Measurements from ENCODE around the gene RFC5.

RFC5 gene, protein sequence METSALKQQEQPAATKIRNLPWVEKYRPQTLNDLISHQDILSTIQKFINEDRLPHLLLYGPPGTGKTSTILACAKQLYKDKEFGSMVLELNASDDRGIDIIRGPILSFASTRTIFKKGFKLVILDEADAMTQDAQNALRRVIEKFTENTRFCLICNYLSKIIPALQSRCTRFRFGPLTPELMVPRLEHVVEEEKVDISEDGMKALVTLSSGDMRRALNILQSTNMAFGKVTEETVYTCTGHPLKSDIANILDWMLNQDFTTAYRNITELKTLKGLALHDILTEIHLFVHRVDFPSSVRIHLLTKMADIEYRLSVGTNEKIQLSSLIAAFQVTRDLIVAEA

DNA sequence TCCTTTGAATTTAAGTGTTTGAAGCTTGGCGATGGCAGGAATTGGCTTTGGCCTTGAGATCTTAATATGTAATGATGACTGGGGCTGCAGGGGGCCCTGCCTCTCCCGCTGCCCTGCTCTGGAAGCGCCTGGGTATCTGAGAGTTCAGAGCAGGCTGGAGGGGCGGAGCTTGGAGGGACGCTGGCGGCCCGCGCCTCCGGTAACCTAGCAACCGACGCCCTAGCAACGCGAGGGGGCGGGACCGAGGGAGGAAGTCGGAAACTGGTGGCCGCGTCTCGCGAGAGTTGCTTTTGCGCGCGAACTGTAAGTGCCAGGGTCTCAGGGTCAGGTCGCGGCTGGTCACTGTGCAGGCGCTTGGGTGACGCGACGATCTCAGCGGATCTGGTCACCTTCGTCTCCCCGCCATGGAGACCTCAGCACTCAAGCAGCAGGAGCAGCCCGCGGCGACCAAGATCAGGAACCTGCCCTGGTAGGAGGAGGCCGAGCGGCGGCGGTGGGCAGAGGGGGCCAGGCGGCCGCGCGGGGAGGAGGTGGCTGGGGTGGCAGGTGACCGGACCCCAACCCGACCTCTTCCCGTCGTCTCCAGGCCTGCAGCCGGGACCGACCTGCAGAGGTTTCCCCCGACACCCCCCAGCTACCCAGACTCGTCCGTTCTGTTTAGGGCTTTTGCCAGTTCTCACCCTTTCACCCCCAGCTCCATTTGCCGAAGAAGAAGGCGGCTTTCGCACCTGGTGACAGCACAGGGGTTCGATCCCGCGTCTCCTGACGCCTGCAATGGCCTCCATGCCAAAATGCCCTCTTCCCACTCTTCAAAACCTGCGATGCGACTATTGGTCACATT, at the start of gene RFC5:
Gene RFC5 (plus strand): TSS at position 280 of the 841 bp plus-strand sequence. CDS start 125 bp downstream, at position 405.
- Histone ChIP-seq H3K36me3 (peaks cover 25 to 38% (median 36%) of the 10 kb centered on the region in 11 experiments), H3K4me3 (peak within 1 kb of the TSS; percentile 78 to 96 (median 91)), H3K9me3 (replicated peaks in 1 of 11) (peaks cover 0 to 9% (median 4%) of the 10 kb centered on the region in 11 experiments; a peak in 7 of 22 replicates), H3K27ac (peak within 1 kb of the TSS; percentile 34 to 91 (median 83); a peak in 21 of 22 replicates), H4K20me1 (peaks cover 0 to 7% (median 0%) of the 10 kb centered on the region in 11 experiments; a peak in 1 of 22 replicates), H3K27me3 (no peaks in the 10 kb centered on the region), H3K4me1 (peaks cover 19 to 34% (median 26%) of the 10 kb centered on the region in 10 experiments), H3K9ac (peak within 1 kb of the TSS; percentile 84 to 94 (median 91)), H3K4me2 (peak within 1 kb of the TSS; percentile 86 to 99 (median 92))
- no peak for TF ChIP-seq Cebpa-rat (IDR thresholded peaks at IDR 0.05)

DNA sequence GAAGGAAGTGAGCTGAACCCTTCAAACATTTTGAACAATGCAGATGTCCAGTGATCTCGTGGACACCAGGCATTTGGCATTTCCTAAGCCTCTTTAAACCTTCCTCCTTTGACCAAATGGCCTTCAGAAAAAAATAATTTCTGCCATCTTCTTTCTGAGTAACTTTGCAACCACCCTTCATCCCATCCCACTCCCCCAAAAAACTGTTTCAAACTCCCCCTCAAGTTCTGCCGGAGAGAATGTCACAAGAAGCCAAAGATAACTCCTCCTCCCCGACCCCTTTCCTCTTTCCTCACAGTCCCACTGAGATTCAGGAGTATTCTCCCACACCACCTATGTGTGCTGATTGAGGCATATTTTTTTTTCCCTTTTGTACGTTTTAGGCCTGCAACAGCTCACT, 49.5 kb upstream of the RFC5 start:
- no peak overlapping the region for H3K9ac ChIP-seq
- peaks cover 0 to 5% (median 0%) of the 10 kb centered on the region in 11 experiments; a peak in 2 of 22 replicates for H4K20me1 ChIP-seq
- H3K27ac ChIP-seq: no peak overlapping the region
- H3K4me2 ChIP-seq: no peak overlapping the region
- no peak for TF ChIP-seq Cebpa-rat (IDR thresholded peaks at IDR 0.05)
- peaks cover 0 to 11% (median 0%) of the 10 kb centered on the region in 10 experiments; a peak in 4 of 20 replicates for H3K4me1 ChIP-seq
- peaks cover 53 to 69% (median 62%) of the 10 kb centered on the region in 11 experiments for H3K27me3 ChIP-seq
- H3K36me3 ChIP-seq: no peaks in the 10 kb centered on the region
- no peak overlapping the region for H3K4me3 ChIP-seq
- peaks cover 18 to 30% (median 24%) of the 10 kb centered on the region in 11 experiments for H3K9me3 ChIP-seq (replicated peaks in 1 of 11)

DNA sequence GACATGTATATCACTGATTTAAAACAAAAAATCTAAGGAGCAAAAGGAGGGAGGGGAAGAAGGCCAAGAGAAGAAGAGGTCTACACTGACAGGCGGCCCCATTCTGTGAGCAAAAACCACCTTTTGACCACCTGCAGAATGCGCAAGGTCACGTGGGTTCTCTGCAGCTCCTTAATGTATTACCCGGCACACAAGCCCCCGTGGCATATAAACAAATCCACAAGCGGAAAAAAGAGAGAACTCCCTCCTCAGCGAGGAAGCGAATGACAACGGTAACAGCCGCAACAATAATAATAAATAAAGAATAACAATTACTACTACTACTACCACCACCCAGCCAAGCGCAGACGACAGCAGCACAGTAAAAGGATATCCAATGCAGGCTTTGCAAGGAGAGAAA, 49.0 kb upstream of the RFC5 start:
- Histone ChIP-seq H4K20me1 (peaks cover 0 to 5% (median 0%) of the 10 kb centered on the region in 11 experiments; a peak in 2 of 22 replicates), H3K36me3 (no peaks in the 10 kb centered on the region), H3K9me3 (replicated peaks in 1 of 11) (peaks cover 19 to 34% (median 28%) of the 10 kb centered on the region in 11 experiments), H3K4me2 (no peak overlapping the region), H3K27me3 (peaks cover 53 to 69% (median 62%) of the 10 kb centered on the region in 11 experiments), H3K9ac (no peak overlapping the region), H3K4me1 (peaks cover 0 to 11% (median 0%) of the 10 kb centered on the region in 10 experiments; a peak in 4 of 20 replicates), H3K27ac (no peak overlapping the region), H3K4me3 (no peak overlapping the region)
- TF ChIP-seq Cebpa-rat (IDR thresholded peaks at IDR 0.05): no peak

DNA sequence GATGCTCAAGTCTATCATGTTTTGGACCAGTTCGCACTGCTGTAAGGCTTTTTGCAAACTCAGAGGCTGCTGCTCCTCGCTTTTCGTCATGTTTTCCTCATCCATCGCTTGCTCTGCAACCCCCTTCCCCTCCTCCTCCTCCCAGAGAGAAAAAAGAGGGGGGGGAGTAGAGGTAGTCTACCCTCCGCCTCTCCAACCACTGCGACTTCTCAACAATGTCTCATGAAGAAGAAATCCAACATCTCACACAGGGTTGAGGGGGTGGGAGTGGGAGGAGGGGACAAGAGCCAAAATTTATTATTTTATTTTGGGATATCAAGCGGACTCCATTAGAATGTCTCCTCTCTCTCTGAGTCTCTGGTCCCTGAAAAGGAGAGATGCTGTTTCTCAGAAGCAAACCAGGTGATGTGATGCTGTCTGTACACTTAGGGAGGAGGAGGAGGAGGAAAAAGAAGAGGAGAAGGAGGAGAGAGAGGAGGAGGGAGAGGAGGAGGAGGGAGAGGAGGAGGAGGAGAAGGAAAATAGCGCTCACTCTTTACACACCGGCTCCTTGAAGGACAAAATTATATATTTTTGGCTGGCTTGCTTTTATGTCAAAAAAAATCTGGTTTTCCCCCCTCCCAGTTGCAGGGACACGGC, 48.2 kb upstream of the RFC5 start:
- Histone ChIP-seq H3K4me3 (peak overlapping the region; percentile 64 to 78 (median 70)), H3K9ac (peak overlapping the region in 7 of 11 experiments; percentile 25 to 67 (median 57); a peak in 10 of 22 replicates), H4K20me1 (peaks cover 0 to 5% (median 0%) of the 10 kb centered on the region in 11 experiments; a peak in 2 of 22 replicates), H3K4me1 (peaks cover 0 to 11% (median 0%) of the 10 kb centered on the region in 10 experiments; a peak in 4 of 20 replicates), H3K36me3 (no peaks in the 10 kb centered on the region), H3K9me3 (replicated peaks in 1 of 11) (peaks cover 19 to 34% (median 28%) of the 10 kb centered on the region in 11 experiments), H3K27ac (no peak overlapping the region), H3K4me2 (peak overlapping the region; percentile 75 to 96 (median 93)), H3K27me3 (peaks cover 53 to 69% (median 62%) of the 10 kb centered on the region in 11 experiments)
- TF ChIP-seq Cebpa-rat (IDR thresholded peaks at IDR 0.05): no peak

DNA sequence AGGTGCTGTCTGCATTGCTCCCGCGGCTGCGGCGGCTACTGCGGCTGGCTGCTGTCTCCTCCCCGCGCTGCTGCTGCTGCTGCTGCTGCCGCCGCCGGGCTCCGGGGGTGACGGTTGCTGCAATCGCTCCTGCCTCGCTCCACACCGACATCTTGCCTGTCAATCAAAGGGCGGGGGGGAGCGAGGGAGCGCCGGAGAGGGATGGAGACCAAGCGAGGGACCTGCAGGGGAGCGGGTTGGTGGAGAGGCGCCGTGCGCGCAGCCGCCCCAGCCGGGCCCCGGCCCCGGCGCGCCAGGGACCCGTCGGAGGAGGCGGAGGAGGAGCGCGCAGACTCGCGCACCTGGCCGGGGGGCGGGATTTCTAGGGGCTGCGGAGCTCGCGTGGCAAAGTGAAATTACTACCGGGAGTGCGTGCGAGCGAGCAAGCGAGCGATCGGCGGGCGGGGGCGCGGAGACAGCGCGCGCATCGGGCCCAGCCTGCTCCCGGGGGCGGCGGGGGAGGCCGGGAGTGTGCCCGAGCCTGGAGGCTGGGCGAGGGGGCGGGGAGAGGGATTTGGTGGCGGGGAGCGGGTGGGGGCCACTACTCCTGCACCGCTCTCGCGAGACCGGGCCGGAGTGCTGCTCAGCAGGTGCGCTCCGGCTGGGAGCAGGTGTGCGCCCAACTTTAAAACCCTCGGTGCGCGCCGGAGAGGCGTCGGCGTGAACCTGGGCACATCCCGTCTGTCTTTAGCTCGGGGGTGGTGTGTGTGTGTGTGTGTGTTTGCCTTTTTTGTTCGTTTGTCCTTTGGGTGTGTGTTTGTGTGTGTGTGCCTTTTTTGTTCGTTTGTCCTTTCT, 47.5 kb upstream of the RFC5 start, which contains the start of gene KSR2:
Gene KSR2 (minus strand): TSS at position 165 of the 834 bp plus-strand sequence. CDS start 735 bp downstream, outside the sequence.
- H3K27ac ChIP-seq: no peak within 1 kb of the TSS
- peaks cover 0 to 5% (median 0%) of the 10 kb centered on the region in 11 experiments; a peak in 2 of 22 replicates for H4K20me1 ChIP-seq
- H3K4me2 ChIP-seq: peak within 1 kb of the TSS; percentile 75 to 96 (median 93)
- H3K9ac ChIP-seq: peak within 1 kb of the TSS in 10 of 11 experiments; percentile 25 to 67 (median 50); a peak in 13 of 22 replicates
- H3K36me3 ChIP-seq: no peaks in the 10 kb centered on the region
- peak within 1 kb of the TSS; percentile 64 to 78 (median 70) for H3K4me3 ChIP-seq
- peaks cover 53 to 69% (median 62%) of the 10 kb centered on the region in 11 experiments for H3K27me3 ChIP-seq
- peaks cover 0 to 11% (median 0%) of the 10 kb centered on the region in 10 experiments; a peak in 4 of 20 replicates for H3K4me1 ChIP-seq
- no peak for TF ChIP-seq Cebpa-rat (IDR thresholded peaks at IDR 0.05)
- peaks cover 19 to 34% (median 28%) of the 10 kb centered on the region in 11 experiments for H3K9me3 ChIP-seq (replicated peaks in 1 of 11)

DNA sequence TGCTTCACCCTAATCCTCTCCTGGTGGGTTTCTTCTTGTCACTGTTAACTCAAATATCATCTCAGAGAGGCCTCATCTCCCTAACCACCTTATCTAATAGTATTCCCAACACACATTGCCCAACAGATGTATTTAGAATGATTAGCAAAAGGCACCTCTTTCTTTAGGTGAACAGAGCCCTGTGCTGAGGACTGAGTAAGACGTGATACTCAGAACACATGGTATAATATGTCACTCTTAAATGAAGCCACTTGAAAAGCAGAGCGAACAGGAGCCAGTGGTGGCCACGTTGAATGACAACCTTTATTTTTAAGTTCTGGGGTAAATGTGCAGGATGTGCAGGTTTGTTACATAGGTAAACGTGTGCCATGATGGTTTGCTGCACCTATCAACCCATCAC, 46.2 kb upstream of the RFC5 start:
- H4K20me1 ChIP-seq: peaks cover 0 to 5% (median 0%) of the 10 kb centered on the region in 11 experiments; a peak in 2 of 22 replicates
- peaks cover 53 to 63% (median 57%) of the 10 kb centered on the region in 11 experiments for H3K27me3 ChIP-seq
- peaks cover 0 to 11% (median 0%) of the 10 kb centered on the region in 10 experiments; a peak in 4 of 20 replicates for H3K4me1 ChIP-seq
- H3K9ac ChIP-seq: no peak overlapping the region
- H3K9me3 ChIP-seq (replicated peaks in 1 of 11): peaks cover 19 to 30% (median 27%) of the 10 kb centered on the region in 11 experiments
- no peak overlapping the region for H3K4me3 ChIP-seq
- H3K36me3 ChIP-seq: no peaks in the 10 kb centered on the region
- TF ChIP-seq Cebpa-rat (IDR thresholded peaks at IDR 0.05): no peak
- H3K27ac ChIP-seq: no peak overlapping the region
- no peak overlapping the region for H3K4me2 ChIP-seq

DNA sequence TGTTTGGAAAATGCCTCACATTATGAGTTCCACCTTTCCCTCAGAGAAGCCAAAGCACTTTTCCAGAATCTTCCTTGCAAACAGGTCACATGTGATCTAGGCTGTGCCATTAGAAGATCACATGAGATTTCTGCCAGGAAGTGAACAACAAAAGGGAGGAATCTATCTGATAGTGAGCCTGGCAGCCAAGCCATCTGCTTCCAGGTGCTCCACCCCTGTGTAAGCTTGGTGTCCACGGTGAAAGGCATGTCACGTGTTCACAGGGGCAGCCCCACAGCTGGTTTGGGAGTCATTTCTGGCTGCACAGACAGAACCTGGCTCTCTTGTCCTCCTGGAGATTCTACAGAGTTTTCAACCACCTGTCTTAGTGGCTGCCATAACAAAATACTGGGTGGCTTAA, 44.2 kb upstream of the RFC5 start:
- Histone ChIP-seq H3K4me1 (peaks cover 0 to 11% (median 0%) of the 10 kb centered on the region in 10 experiments; a peak in 4 of 20 replicates), H3K9me3 (replicated peaks in 1 of 11) (peaks cover 19 to 30% (median 27%) of the 10 kb centered on the region in 11 experiments), H3K4me2 (no peak overlapping the region), H3K27me3 (peaks cover 34 to 43% (median 37%) of the 10 kb centered on the region in 11 experiments), H3K4me3 (no peak overlapping the region), H3K27ac (no peak overlapping the region), H3K9ac (no peak overlapping the region), H3K36me3 (no peaks in the 10 kb centered on the region), H4K20me1 (peaks cover 0 to 5% (median 0%) of the 10 kb centered on the region in 11 experiments; a peak in 2 of 22 replicates)
- no peak for TF ChIP-seq Cebpa-rat (IDR thresholded peaks at IDR 0.05)

All from BLaER1 treated with 17β-estradiol and CSF1 and Interleukin-3, amounts not matched to agents 10 nM and 100 nM (cell line).